HEK293 (cell line): ENCODE measurements around the gene ARL8B.
A peak's percentile ranks its signal among the peaks of the same experiment; 100 is the strongest.

Experiments used
- BCL6B ChIP-seq: fragments of 450-650 bp; formaldehyde crosslinking; IDR thresholded peaks from 2 replicates; pipeline ENCODE4 v1.5.1; 2017; ENCODE audit warnings: missing biosample characterization, missing genetic modification characterization
- PRDM4 ChIP-seq: fragments of 450-650 bp; formaldehyde crosslinking; IDR thresholded peaks from 2 replicates; pipeline ENCODE4 v1.5.1; 2017; ENCODE audit warnings: missing biosample characterization, missing genetic modification characterization
- RBAK ChIP-seq: fragments of 450-650 bp; formaldehyde crosslinking; IDR thresholded peaks from 2 replicates; pipeline ENCODE4 v1.5.1; 2016; ENCODE audit warnings: missing biosample characterization, missing genetic modification characterization
- SETDB1 ChIP-seq: IDR thresholded peaks from one replicate; pipeline ENCODE4 v1.6.1; 2017; ENCODE audit warnings: mild to moderate bottlenecking, low read length, moderate library complexity, mixed read lengths; ENCODE audit not compliant: insufficient read length
- TRIM28 ChIP-seq: IDR thresholded peaks from 2 replicates; pipeline ENCODE4 v1.6.1; 2011; ENCODE audit warnings: low read length, control low read depth, borderline replicate concordance
- TSHZ1 ChIP-seq: fragments of 450-650 bp; formaldehyde crosslinking; IDR thresholded peaks from 2 replicates; pipeline ENCODE4 v1.5.1; 2016; ENCODE audit warnings: missing biosample characterization, missing genetic modification characterization, borderline replicate concordance
- ZBTB7A ChIP-seq: fragments of 450-650 bp; formaldehyde crosslinking; IDR thresholded peaks from 2 replicates; pipeline ENCODE4 v1.5.1; 2016; ENCODE audit warnings: low read depth, missing biosample characterization, missing genetic modification characterization
- ZNF132 ChIP-seq: fragments of 450-650 bp; formaldehyde crosslinking; IDR thresholded peaks from 2 replicates; pipeline ENCODE4 v1.5.1; 2017; ENCODE audit warnings: missing biosample characterization, missing genetic modification characterization, borderline replicate concordance
- ZNF155 ChIP-seq: fragments of 450-650 bp; formaldehyde crosslinking; IDR thresholded peaks from 2 replicates; pipeline ENCODE4 v1.5.1; 2016; ENCODE audit warnings: missing biosample characterization, missing genetic modification characterization
- ZNF169 ChIP-seq: fragments of 450-650 bp; formaldehyde crosslinking; IDR thresholded peaks from 2 replicates; pipeline ENCODE4 v1.5.1; 2016; ENCODE audit warnings: missing biosample characterization, missing genetic modification characterization
- ZNF202 ChIP-seq: fragments of 450-650 bp; formaldehyde crosslinking; IDR thresholded peaks from 2 replicates; pipeline ENCODE4 v1.5.1; 2016; ENCODE audit warnings: missing biosample characterization, missing genetic modification characterization, borderline replicate concordance
- ZNF221 ChIP-seq: fragments of 450-650 bp; formaldehyde crosslinking; IDR thresholded peaks from 2 replicates; pipeline ENCODE4 v1.5.1; 2017; ENCODE audit warnings: missing biosample characterization, missing genetic modification characterization, borderline replicate concordance
- ZNF274 ChIP-seq, 2 experiments: fragments of 200-500 bp in 1 of 2; fragments of 450-650 bp in 1 of 2; sonication (Bioruptor generic) in 1 of 2; formaldehyde crosslinking in 1 of 2; IDR thresholded peaks; 2 replicates each; pipeline versions ENCODE4 v1.5.1 to v1.6.1; 2014 to 2016; ENCODE audit warnings: borderline replicate concordance in 1 of 2, inconsistent platforms in 1 of 2, low read length in 1 of 2, missing biosample characterization in 1 of 2, missing genetic modification characterization in 1 of 2
- ZNF280C ChIP-seq: fragments of 450-650 bp; formaldehyde crosslinking; IDR thresholded peaks from 2 replicates; pipeline ENCODE4 v1.5.1; 2016; ENCODE audit warnings: missing biosample characterization, missing genetic modification characterization
- ZNF366 ChIP-seq: fragments of 450-650 bp; formaldehyde crosslinking; conservative IDR thresholded peaks from 2 replicates; pipeline ENCODE4 v1.5.1; 2016; ENCODE audit warnings: missing biosample characterization, missing genetic modification characterization
- ZNF510 ChIP-seq: fragments of 450-650 bp; formaldehyde crosslinking; IDR thresholded peaks from 2 replicates; pipeline ENCODE4 v1.5.1; 2018; ENCODE audit warnings: mild to moderate bottlenecking, missing genetic modification characterization, missing biosample characterization; ENCODE audit not compliant: insufficient replicate concordance
- ZNF530 ChIP-seq: fragments of 450-650 bp; formaldehyde crosslinking; IDR thresholded peaks from 2 replicates; pipeline ENCODE4 v1.5.1; 2016; ENCODE audit warnings: low read depth, missing biosample characterization, missing genetic modification characterization
- ZNF561 ChIP-seq: fragments of 450-650 bp; IDR thresholded peaks from 2 replicates; pipeline ENCODE4 v1.5.1; 2018; ENCODE audit warnings: missing biosample characterization, missing genetic modification characterization, borderline replicate concordance
- ZNF580 ChIP-seq: fragments of 450-650 bp; formaldehyde crosslinking; IDR thresholded peaks from 2 replicates; pipeline ENCODE4 v1.5.1; 2016; ENCODE audit warnings: missing biosample characterization, missing genetic modification characterization
- ZNF626 ChIP-seq: fragments of 450-650 bp; sonication (Bioruptor Pico); formaldehyde crosslinking; IDR thresholded peaks from 2 replicates; pipeline ENCODE4 v1.5.1; 2018; ENCODE audit warnings: missing biosample characterization, missing genetic modification characterization, inconsistent platforms
- ZNF629 ChIP-seq: fragments of 450-650 bp; formaldehyde crosslinking; IDR thresholded peaks from 2 replicates; pipeline ENCODE4 v1.5.1; 2017; ENCODE audit warnings: missing biosample characterization, missing genetic modification characterization
- ZNF645 ChIP-seq: fragments of 450-650 bp; formaldehyde crosslinking; IDR thresholded peaks from 2 replicates; pipeline ENCODE4; 2016; ENCODE audit warnings: missing biosample characterization, missing genetic modification characterization
- ZNF747 ChIP-seq: fragments of 450-650 bp; formaldehyde crosslinking; IDR thresholded peaks from 2 replicates; pipeline ENCODE4 v1.5.1; 2016; ENCODE audit warnings: missing biosample characterization, missing genetic modification characterization
- ZNF777 ChIP-seq: fragments of 450-650 bp; formaldehyde crosslinking; IDR thresholded peaks from 2 replicates; pipeline ENCODE4 v1.5.1; 2017; ENCODE audit warnings: missing biosample characterization, missing genetic modification characterization, borderline replicate concordance
- ZNF830 ChIP-seq: fragments of 450-650 bp; IDR thresholded peaks from 2 replicates; pipeline ENCODE4 v1.5.0; 2018; ENCODE audit warnings: missing biosample characterization, missing genetic modification characterization, low read depth, mild to moderate bottlenecking, moderate library complexity

ARL8B gene

GRCh38 chr3:5122030-5122740 lies at the start of gene ARL8B (continued):
- no peak for TF ChIP-seq ZNF510 (tag by site-specific recombination)
- no peak for TF ChIP-seq ZNF169
- TF ChIP-seq TRIM28 = no peak
- no peak for TF ChIP-seq TSHZ1
- TF ChIP-seq ZNF280C = no peak
- no peak for TF ChIP-seq ZNF202 (tag by site-specific recombination)
- TF ChIP-seq ZNF221 (tag by site-specific recombination) = no peak
- TF ChIP-seq ZNF530 (tag by site-specific recombination) = no peak
- no peak for TF ChIP-seq ZNF830 (tag by site-specific recombination)
- TF ChIP-seq PRDM4 = no peak
- TF ChIP-seq ZNF366 (tag by site-specific recombination) = peak; percentile 92
- TF ChIP-seq BCL6B (tag by site-specific recombination) = no peak
- TF ChIP-seq ZNF580 (tag by site-specific recombination) = peak; percentile 98
- TF ChIP-seq ZNF777 (tag by site-specific recombination) = peak; percentile 88; the same call in 1 of the 2 replicates
- TF ChIP-seq ZNF645 (tag by site-specific recombination) = no peak
- peak; percentile 69; the same call in 1 of the 2 replicates for TF ChIP-seq ZNF626 (tag by site-specific recombination)
- TF ChIP-seq ZBTB7A (tag by site-specific recombination) = peak; percentile 59; the same call in 1 of the 2 replicates
- TF ChIP-seq ZNF629 (tag by site-specific recombination) = peak; percentile 72; the same call in 1 of the 2 replicates
- TF ChIP-seq ZNF747 (tag by site-specific recombination) = no peak
- no peak for TF ChIP-seq ZNF132
- no peak for TF ChIP-seq SETDB1
- TF ChIP-seq RBAK = no peak
- no peak for TF ChIP-seq ZNF274 (IDR thresholded peaks at IDR 0.05; ENCODE audit: low read length)
- TF ChIP-seq ZNF274 (tag by site-specific recombination; IDR thresholded peaks at IDR 0.05; ENCODE audit: borderline replicate concordance) = no peak
- no peak for TF ChIP-seq ZNF155 (tag by site-specific recombination)
- peak; percentile 89; the same call in 1 of the 2 replicates for TF ChIP-seq ZNF561 (tag by site-specific recombination)
